ENCODE results near the gene ALG9.
"Not testable (repeated sequence)": the region's sequence is repeated elsewhere in the genome, so short reads cannot be mapped to it uniquely, and the experiment has no call there.

Gene ALG9

GRCh38 chr11:111774955-111775710, 96.2 kb downstream of the ALG9 start:
- in situ Hi-C loops (cut with MboI; ENCODE audit: low sequenced_read_pairs): loop anchor here (25.0 kb wide), 1 partner anchor 188 kb away; no protein-coding TSS in a partner anchor

GRCh38 chr11:111772535-111772934, 98.8 kb downstream of the ALG9 start:
- in situ Hi-C loops (cut with MboI; ENCODE audit: low sequenced_read_pairs): no loop called here

GRCh38 chr11:111771205-111771604, 100.2 kb downstream of the ALG9 start:
- in situ Hi-C loops (cut with MboI; ENCODE audit: low sequenced_read_pairs): not testable (repeated sequence)

- in situ Hi-C loops (cut with MboI; ENCODE audit: low sequenced_read_pairs): no loop called here
Measured at GRCh38 chr11:111770581-111771134, 100.7 kb downstream of the ALG9 start.

- in situ Hi-C loops (cut with MboI; ENCODE audit: low sequenced_read_pairs): no loop called here
Measured at GRCh38 chr11:111766834-111767142, 104.6 kb downstream of the ALG9 start.

- in situ Hi-C loops (cut with MboI; ENCODE audit: low sequenced_read_pairs): no loop called here
Measured at GRCh38 chr11:111765984-111766833, 105.2 kb downstream of the ALG9 start, which contains the start of gene PPP2R1B. TSS of gene PPP2R1B (minus strand) at chr11:111766389. CDS start at chr11:111766361, 28 bp downstream.

- in situ Hi-C loops (cut with MboI; ENCODE audit: low sequenced_read_pairs): no loop called here
Measured at GRCh38 chr11:111765320-111765983, 105.9 kb downstream of the ALG9 start.

GRCh38 chr11:111764621-111765020, 106.8 kb downstream of the ALG9 start:
- in situ Hi-C loops (cut with MboI; ENCODE audit: low sequenced_read_pairs): no loop called here

GRCh38 chr11:111762981-111763643, 108.3 kb downstream of the ALG9 start:
- in situ Hi-C loops (cut with MboI; ENCODE audit: low sequenced_read_pairs): no loop called here

GRCh38 chr11:111762526-111762925, 108.9 kb downstream of the ALG9 start:
- in situ Hi-C loops (cut with MboI; ENCODE audit: low sequenced_read_pairs): no loop called here

- in situ Hi-C loops (cut with MboI; ENCODE audit: low sequenced_read_pairs): no loop called here
Measured at GRCh38 chr11:111761036-111761435, 110.3 kb downstream of the ALG9 start.

- in situ Hi-C loops (cut with MboI; ENCODE audit: low sequenced_read_pairs): no loop called here
Measured at GRCh38 chr11:111759778-111760407, 111.5 kb downstream of the ALG9 start.

GRCh38 chr11:111759376-111759775, 112.0 kb downstream of the ALG9 start:
- in situ Hi-C loops (cut with MboI; ENCODE audit: low sequenced_read_pairs): no loop called here

- in situ Hi-C loops (cut with MboI; ENCODE audit: low sequenced_read_pairs): no loop called here
Measured at GRCh38 chr11:111756097-111756496, 115.3 kb downstream of the ALG9 start.

GRCh38 chr11:111749646-111750045, 121.7 kb downstream of the ALG9 start:
- in situ Hi-C loops (cut with MboI; ENCODE audit: low sequenced_read_pairs): no loop called here

- in situ Hi-C loops (cut with MboI; ENCODE audit: low sequenced_read_pairs): no loop called here
Measured at GRCh38 chr11:111748035-111748804, 123.2 kb downstream of the ALG9 start.

GRCh38 chr11:111745719-111746504, 125.5 kb downstream of the ALG9 start:
- in situ Hi-C loops (cut with MboI; ENCODE audit: low sequenced_read_pairs): no loop called here

- in situ Hi-C loops (cut with MboI; ENCODE audit: low sequenced_read_pairs): no loop called here
Measured at GRCh38 chr11:111743700-111744099, 127.7 kb downstream of the ALG9 start.

GRCh38 chr11:111741751-111742150, 129.6 kb downstream of the ALG9 start:
- in situ Hi-C loops (cut with MboI; ENCODE audit: low sequenced_read_pairs): no loop called here
